Measurements from ENCODE around the gene LCN2. TPM values are rescaled to one million over a fixed set of nuclear protein-coding genes. Genes with fewer than 3 reads are reported as not detected.
A peak's percentile ranks its signal among the peaks of the same experiment; 100 is the strongest.

Gene LCN2
- total RNA-seq, 1 experiment from 2014 or later: 1.3 TPM

- TF ChIP-seq ZNF281 (CRISPR knock-in tag; IDR thresholded peaks at IDR 0.05) (no peak), ETV6 (CRISPR knock-in tag; IDR thresholded peaks at IDR 0.05) (no peak), TEAD1 (CRISPR knock-in tag; IDR thresholded peaks at IDR 0.05) (no peak), PRRX2 (CRISPR knock-in tag; IDR thresholded peaks at IDR 0.05) (no peak), ZNF416 (CRISPR knock-in tag; IDR thresholded peaks at IDR 0.05) (no peak), CDX4 (CRISPR knock-in tag; IDR thresholded peaks at IDR 0.05; ENCODE audit: borderline replicate concordance) (no peak), ZBTB21 (CRISPR knock-in tag; IDR thresholded peaks at IDR 0.05; ENCODE audit: borderline replicate concordance) (no peak)
Observed at GRCh38 chr9:128142061-128142460, 7.2 kb upstream of the LCN2 start (continued).

- ATAC-seq: no peak
- no peak for DNase-seq (ENCODE audit: low spot score)
- TF ChIP-seq NFATC4 (CRISPR knock-in tag; IDR thresholded peaks at IDR 0.05): no peak
- TF ChIP-seq MLX (CRISPR knock-in tag; IDR thresholded peaks at IDR 0.05): no peak
- no peak for TF ChIP-seq RELA (CRISPR knock-in tag; IDR thresholded peaks at IDR 0.05; ENCODE audit: borderline replicate concordance)
- no peak for TF ChIP-seq TP53 (CRISPR knock-in tag; IDR thresholded peaks at IDR 0.05)
- TF ChIP-seq ZNF512 (CRISPR knock-in tag; IDR thresholded peaks at IDR 0.05; ENCODE audit: borderline replicate concordance): no peak
- Mint-ChIP-seq H3K27ac (no peak overlapping the region), H3K4me1 (peaks cover 5% of the 10 kb centered on the region; the same call in 1 of the 2 replicates), H3K4me3 (no peak overlapping the region), H3K36me3 (no peaks in the 10 kb centered on the region), H3K27me3 (ENCODE audit: low read depth) (no peaks in the 10 kb centered on the region; the same call in 1 of the 2 replicates), H3K9me3 (no peaks in the 10 kb centered on the region)
- ChIA-PET CTCF (interaction anchor here (0.6 to 3.2 kb wide), 9 partner anchors 9 to 575 kb away, joined by 3 to 21 read pairs (median 3); no protein-coding TSS in a partner anchor), POLR2A (interaction anchor here (0.6 kb wide), 1 partner anchor 474 kb away, joined by 5 read pairs; no protein-coding TSS in a partner anchor)
Observed at GRCh38 chr9:128142596-128142995, 6.7 kb upstream of the LCN2 start.

- DNase-seq (ENCODE audit: low spot score) (no peak), ATAC-seq (peak; percentile 50)
- ChIA-PET CTCF (interaction anchor here (2.9 kb wide), 1 partner anchor 26 kb away, joined by 15 read pairs; no protein-coding TSS in a partner anchor), POLR2A (no interaction called here)
- Mint-ChIP-seq H3K36me3 (no peaks in the 10 kb centered on the region), H3K4me1 (no peaks in the 10 kb centered on the region), H3K9me3 (no peaks in the 10 kb centered on the region), H3K4me3 (no peak overlapping the region), H3K27ac (no peak overlapping the region), H3K27me3 (ENCODE audit: low read depth) (no peaks in the 10 kb centered on the region)
- no peak for TF ChIP-seq NR3C1 (CRISPR knock-in tag; conservative IDR thresholded peaks at IDR 0.05; ENCODE audit: low read depth)
Observed at GRCh38 chr9:128143525-128144238, 5.6 kb upstream of the LCN2 start.

Measured in WTC11 (cell line).